ENCODE results near the gene MBP. TPM values are rescaled to one million over a fixed set of nuclear protein-coding genes. Genes with fewer than 3 reads are reported as not detected.

The MBP gene
- total and polyA plus RNA-seq, 2 of the 4 experiments (the other 2 are of a cell fraction) = 0.72 to 0.90 TPM

- H3K9ac ChIP-seq (ENCODE audit: low read depth, low read length) = no peak overlapping the region
- no peak overlapping the region for H3K18ac ChIP-seq (ENCODE audit: low read depth, low read length)
- DNase-seq = no peak
- H3K4me1 ChIP-seq (ENCODE audit: control insufficient read depth, insufficient read depth, low read length) = no peaks in the 10 kb centered on the region
- H3K14ac ChIP-seq (replicated peaks; ENCODE audit: low read depth, low read length) = no peak overlapping the region
- intact Hi-C loops (cut with micrococcal nuclease) = no loop called here
- ChIA-PET CTCF (no interaction called here), POLR2A (ENCODE audit: unreplicated experiment) (no interaction called here)
- H2AK5ac ChIP-seq (ENCODE audit: low read depth, low read length) = no peak overlapping the region
- no peak overlapping the region for H3K4ac ChIP-seq (ENCODE audit: low read depth, low read length)
- TF ChIP-seq FOS (IDR thresholded peaks at IDR 0.05; ENCODE audit: low read depth, low read length) (no peak), RCOR1 (IDR thresholded peaks at IDR 0.05; ENCODE audit: insufficient replicate concordance, low read length) (no peak), MAFK (IDR thresholded peaks at IDR 0.05; ENCODE audit: low read depth, low read length) (no peak), RFX5 (IDR thresholded peaks at IDR 0.05; ENCODE audit: low read depth, low read length) (no peak), NFE2L2 (IDR thresholded peaks at IDR 0.05; ENCODE audit: low read depth, low read length) (no peak), RAD21 (IDR thresholded peaks at IDR 0.05; ENCODE audit: low read length) (no peak), CHD1 (IDR thresholded peaks at IDR 0.05; ENCODE audit: low read depth, low read length) (no peak), SMC3 (IDR thresholded peaks at IDR 0.05; ENCODE audit: low read depth, low read length) (no peak), USF2 (IDR thresholded peaks at IDR 0.05; ENCODE audit: low read depth, low read length) (no peak), ELK1 (IDR thresholded peaks at IDR 0.05; ENCODE audit: borderline replicate concordance, low read depth, low read length) (no peak), POLR2A (IDR thresholded peaks at IDR 0.05; ENCODE audit: low read depth, low read length) (no peak), CTCF (conservative IDR thresholded peaks at IDR 0.05; ENCODE audit: low read depth, low read length) (no peak), CEBPB (IDR thresholded peaks at IDR 0.05; ENCODE audit: low read depth, low read length) (no peak), MAZ (IDR thresholded peaks at IDR 0.05; ENCODE audit: borderline replicate concordance, low read depth, low read length) (no peak), BHLHE40 (IDR thresholded peaks at IDR 0.05; ENCODE audit: low read depth, low read length) (no peak), MXI1 (IDR thresholded peaks at IDR 0.05; ENCODE audit: borderline replicate concordance, low read depth, low read length) (no peak)
- H2BK120ac ChIP-seq (ENCODE audit: low read depth, low read length) = no peak overlapping the region
- H4K5ac ChIP-seq (ENCODE audit: low read depth, low read length) = no peak overlapping the region
- H4K91ac ChIP-seq (ENCODE audit: insufficient read depth, low read depth, low read length) = no peak overlapping the region
- no peak overlapping the region for H4K8ac ChIP-seq (ENCODE audit: low read depth in 2 of 2, low read length in 2 of 2)
- H3K9me1 ChIP-seq (ENCODE audit: insufficient read depth, low read length) = no peaks in the 10 kb centered on the region
- H2AK9ac ChIP-seq (replicated peaks; ENCODE audit: low read depth, low read length, poor library complexity) = no peak overlapping the region
- H3K9me3 ChIP-seq (ENCODE audit: control insufficient read depth, insufficient read depth, low read length) = no peaks in the 10 kb centered on the region
- H3K4me3 ChIP-seq (ENCODE audit: insufficient read depth, low read depth, low read length) = no peak overlapping the region
- H4K20me1 ChIP-seq (ENCODE audit: insufficient read depth, low read length) = no peaks in the 10 kb centered on the region
- in situ Hi-C loops (cut with MboI; ENCODE audit: low sequenced_read_pairs) = no loop called here
- no peaks in the 10 kb centered on the region for H3K36me3 ChIP-seq (ENCODE audit: control insufficient read depth, insufficient read depth, low read length)
- no peak overlapping the region for H3K27ac ChIP-seq (ENCODE audit: insufficient read depth, low read length)
- dilution Hi-C loops (cut with HindIII; ENCODE audit: low sequenced_read_pairs, unreplicated experiment) = no loop called here
- no CpG with 5 or more reads among the region's 6 CpGs for WGBS, 2 experiments (ENCODE audit: extremely low coverage in 2 of 2, insufficient read length in 1 of 2)
- H3K23ac ChIP-seq (ENCODE audit: low read depth, low read length) = no peak overlapping the region
- no peak overlapping the region for H3K56ac ChIP-seq (ENCODE audit: extremely low read depth, insufficient read depth, low read length)
- no peak overlapping the region for H2AFZ ChIP-seq (replicated peaks; ENCODE audit: low read length, poor library complexity)
- H2BK15ac ChIP-seq (ENCODE audit: low read depth, low read length) = no peak overlapping the region
- no peak overlapping the region for H2BK20ac ChIP-seq (ENCODE audit: low read depth, low read length)
- H3K79me1 ChIP-seq (ENCODE audit: low read depth in 1 of 2, low read length in 2 of 2) = no peaks in the 10 kb centered on the region
- peaks cover 4% of the 10 kb centered on the region for H3K27me3 ChIP-seq (ENCODE audit: control insufficient read depth, insufficient read depth, low read length)
- no peak overlapping the region for H2BK5ac ChIP-seq (ENCODE audit: low read depth, low read length, poor library complexity, severe bottlenecking)
- no TSS peak for BruUV-seq (replicated peaks)
- ATAC-seq (ENCODE audit: low read depth) = no peak
- H3K4me2 ChIP-seq (ENCODE audit: low read depth, low read length) = no peak overlapping the region
These were observed 20.8 kb upstream of the MBP start for GRCh38 chr18:77153404-77153803.

Measured in IMR-90 (cell line).